NCI-H187 (cell line): ENCODE measurements around the gene DEPDC1.
A peak's percentile ranks its signal among the peaks of the same experiment; 100 is the strongest.
"Not testable (repeated sequence)": the region's sequence is repeated elsewhere in the genome, so short reads cannot be mapped to it uniquely, and the experiment has no call there.

Source experiments
- DNase-seq, 2 experiments: peaks; one replicate each; lab custom pipeline; 2025; lab: John Stamatoyannopoulos, UW

DEPDC1 gene, protein sequence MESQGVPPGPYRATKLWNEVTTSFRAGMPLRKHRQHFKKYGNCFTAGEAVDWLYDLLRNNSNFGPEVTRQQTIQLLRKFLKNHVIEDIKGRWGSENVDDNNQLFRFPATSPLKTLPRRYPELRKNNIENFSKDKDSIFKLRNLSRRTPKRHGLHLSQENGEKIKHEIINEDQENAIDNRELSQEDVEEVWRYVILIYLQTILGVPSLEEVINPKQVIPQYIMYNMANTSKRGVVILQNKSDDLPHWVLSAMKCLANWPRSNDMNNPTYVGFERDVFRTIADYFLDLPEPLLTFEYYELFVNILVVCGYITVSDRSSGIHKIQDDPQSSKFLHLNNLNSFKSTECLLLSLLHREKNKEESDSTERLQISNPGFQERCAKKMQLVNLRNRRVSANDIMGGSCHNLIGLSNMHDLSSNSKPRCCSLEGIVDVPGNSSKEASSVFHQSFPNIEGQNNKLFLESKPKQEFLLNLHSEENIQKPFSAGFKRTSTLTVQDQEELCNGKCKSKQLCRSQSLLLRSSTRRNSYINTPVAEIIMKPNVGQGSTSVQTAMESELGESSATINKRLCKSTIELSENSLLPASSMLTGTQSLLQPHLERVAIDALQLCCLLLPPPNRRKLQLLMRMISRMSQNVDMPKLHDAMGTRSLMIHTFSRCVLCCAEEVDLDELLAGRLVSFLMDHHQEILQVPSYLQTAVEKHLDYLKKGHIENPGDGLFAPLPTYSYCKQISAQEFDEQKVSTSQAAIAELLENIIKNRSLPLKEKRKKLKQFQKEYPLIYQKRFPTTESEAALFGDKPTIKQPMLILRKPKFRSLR

DNA sequence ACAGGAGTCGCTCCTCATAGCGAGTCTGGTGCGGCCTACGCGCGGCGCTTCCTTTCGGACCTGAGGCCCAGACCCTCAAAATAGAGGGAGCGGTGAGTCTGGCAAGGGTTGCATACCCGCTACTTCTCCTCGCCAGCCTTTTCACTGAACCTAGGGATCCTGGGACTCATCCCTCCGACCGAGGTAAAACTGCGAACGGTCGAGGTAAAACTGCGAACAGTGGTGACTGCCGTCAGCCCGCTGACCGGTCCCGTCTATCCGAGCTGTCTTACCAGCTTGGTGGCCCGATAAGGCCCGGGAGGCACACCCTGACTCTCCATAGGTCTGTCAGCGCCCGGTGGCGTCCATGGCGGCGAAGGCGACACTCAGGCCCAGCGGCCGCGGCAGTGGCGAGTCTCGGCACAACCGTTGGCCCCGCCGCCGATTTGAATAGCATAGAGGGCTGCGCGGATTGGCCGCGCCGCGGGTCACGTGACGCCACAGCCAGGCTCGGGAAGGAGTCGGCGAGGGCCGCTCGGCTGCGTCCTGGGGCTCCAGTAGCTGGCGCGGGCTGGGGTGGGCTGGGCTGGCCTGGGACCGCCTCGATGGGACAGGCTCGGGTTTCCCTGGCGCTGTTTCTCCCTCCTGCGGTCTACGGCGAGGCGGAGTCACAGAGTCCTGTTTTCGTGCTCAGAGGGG, at the start of gene DEPDC1:
Gene DEPDC1 (minus strand): TSS at position 403 of the 678 bp plus-strand sequence. CDS start 83 bp downstream, at position 320.
- peak; percentile 83 to 94 for DNase-seq

DNA sequence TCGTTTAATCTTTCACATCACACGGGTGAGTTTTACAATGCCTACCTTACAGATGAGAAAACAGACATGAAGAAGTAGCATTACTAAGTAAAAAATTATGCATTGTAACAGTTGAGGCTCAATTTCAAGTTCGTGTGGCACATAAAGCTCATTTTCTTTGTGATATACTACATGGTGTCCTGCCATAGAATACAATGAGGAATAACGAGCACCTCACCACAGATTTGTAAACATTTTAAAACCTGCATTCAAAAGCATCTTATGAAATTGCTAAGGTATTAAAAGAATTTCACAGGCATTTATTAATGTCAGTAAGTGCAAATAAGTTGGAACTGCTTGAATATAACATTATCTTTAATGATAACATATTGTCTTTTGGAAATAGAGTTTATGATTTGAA, 47.8 kb upstream of the DEPDC1 start:
- no peak for DNase-seq

DNA sequence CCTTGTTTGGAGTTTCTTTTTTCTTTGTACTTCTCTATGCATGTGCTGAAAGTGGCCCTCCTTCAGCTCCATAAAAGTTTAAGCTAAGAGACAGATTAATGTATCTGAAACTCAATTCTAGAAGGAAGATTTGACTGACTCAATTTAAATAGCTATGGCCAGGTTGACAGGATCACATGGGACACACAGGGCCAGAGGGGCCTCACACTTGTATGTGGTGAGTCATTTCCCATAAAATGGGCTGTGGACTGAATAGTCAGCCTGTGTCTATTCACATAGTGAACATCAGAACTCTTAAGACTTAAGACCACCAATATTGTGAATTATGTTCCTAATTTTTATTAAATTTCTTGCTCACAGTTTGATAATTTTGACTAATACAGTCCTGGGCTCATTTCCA, 45.7 kb upstream of the DEPDC1 start:
- DNase-seq, result no peak

DNA sequence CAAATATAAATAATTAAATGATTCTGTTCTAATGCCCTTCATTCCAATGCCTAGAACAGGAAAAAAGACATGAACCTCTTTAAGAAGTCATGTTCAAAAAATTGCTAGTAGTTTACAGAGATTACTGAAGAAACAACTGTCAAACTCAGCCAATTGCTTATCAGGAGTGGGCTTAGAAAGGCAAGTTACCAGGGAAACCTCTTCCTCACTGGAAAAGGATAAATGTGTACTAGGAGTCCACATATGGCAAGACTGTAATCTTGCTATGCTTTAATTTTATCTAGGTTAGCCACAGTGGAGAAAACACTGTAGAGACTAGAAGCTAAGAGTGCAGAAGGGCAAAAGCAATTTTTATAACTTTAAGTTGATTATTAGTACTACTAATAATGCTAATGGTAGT, 42.1 kb upstream of the DEPDC1 start:
- DNase-seq, result no peak

DNA sequence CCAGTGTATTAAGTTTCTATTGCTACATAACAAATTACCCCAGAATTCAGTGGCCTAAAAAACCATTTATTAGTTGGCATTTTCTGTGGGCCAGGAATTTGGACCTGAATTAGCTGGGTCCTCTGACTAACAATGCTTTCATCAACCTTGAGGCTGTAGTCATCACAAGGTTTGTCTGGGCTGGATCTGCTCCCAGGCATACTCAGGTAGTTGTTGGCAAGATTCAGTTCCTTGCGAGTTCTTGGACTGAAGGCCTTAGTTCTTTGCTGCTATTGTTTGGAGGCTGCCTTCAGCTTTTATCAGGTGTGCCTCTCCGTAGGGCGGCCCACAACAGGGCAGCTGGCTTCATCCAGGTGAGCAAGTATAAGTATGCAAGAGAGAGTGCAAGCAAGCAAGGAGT, 31.4 kb upstream of the DEPDC1 start:
- no peak for DNase-seq

DNA sequence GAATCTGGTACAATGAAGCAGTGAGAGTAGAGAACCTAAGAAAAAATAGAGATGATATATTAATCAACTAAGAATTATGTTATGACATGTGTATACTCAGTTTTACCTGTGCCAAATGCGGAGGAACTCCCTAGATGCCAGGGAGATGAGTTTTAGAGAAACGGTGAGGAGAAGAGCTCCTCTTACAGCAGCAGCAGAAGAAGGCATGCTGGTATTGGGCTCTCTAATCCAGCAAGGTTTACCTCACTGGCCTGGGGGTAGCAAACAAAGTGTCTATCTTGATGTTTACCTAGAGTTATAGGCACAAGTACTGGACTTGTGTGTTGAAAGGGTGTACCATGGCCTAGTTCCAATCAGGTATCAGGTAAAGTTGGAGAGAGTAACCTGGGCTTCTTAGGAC, 28.9 kb upstream of the DEPDC1 start:
- DNase-seq, result no peak

DNA sequence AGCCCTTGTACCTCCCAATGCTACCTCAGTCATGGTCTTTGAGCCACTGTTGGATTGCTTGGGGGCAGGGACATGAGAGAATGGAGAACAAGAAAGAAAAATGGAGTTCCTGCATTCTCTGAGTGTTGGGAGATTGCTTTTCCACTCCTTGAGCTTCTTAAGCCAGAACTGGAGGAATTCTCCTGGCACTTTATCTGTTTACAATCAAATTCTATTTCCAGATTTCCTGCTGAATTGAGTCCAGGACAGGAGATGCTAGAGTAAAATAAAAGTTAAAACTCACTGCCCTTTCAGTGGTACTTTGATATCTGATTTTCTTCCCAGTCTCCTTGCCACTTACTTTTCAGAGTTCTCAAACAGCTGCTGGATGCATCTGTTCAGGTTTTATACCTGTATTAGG, 24.4 kb upstream of the DEPDC1 start:
- DNase-seq, result no peak

DNA sequence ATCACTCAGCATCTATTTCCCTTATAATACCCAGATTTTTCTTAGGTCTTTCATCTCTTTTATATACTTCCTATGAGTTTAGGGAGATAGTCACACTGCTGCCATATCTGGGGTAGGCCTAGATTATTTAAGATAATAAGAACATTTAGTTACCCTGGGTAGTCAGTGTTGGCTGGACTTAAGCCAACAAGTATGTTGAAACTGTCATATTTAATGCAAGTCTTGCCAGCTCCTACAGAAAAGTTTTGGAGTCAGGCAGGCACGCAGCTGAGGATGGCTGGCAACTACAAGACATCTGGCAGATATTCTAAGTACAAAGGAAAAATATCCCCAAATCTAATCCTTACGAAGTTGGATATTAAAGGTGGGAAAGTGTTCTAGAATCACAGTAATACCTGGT, 19.2 kb upstream of the DEPDC1 start:
- DNase-seq, result no peak

DNA sequence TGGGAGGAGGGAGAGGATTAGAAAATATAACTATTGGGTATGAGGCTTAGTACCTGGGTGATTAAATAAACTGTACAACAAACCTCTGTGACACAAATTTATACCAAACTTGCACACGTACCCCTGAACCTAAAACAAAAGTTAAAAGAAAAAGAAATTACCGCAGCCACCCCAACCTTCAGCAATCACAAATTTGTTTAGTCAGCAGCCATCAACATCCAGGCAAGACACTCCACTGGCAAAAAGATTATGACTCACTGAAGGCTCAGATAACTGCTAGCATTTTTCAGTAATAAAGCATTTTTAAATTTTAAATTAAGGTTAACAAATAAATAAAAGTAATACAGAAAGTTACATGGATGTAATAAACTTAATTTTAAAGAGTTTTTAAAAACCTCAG, 14.4 kb upstream of the DEPDC1 start:
- no peak for DNase-seq

DNA sequence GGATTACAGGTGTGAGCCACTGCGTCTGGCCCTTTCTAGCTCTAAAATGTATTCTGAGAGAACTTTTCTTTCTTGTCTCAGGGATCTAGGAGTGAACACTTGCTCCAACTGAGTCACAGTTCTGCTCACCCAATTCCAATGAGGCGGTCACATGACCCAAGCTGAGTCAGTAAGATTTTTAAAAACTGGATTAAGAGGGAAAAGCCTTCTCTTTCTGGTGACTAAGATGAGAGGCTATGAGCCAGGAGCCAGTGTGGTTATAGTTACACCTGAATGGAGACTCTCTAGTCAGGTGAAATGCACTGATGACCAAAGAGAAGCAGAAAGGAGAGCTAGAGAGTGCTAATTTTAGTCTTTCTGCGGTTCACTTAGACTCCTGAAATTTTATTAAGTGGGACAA, 9.5 kb upstream of the DEPDC1 start:
- no peak for DNase-seq

DNA sequence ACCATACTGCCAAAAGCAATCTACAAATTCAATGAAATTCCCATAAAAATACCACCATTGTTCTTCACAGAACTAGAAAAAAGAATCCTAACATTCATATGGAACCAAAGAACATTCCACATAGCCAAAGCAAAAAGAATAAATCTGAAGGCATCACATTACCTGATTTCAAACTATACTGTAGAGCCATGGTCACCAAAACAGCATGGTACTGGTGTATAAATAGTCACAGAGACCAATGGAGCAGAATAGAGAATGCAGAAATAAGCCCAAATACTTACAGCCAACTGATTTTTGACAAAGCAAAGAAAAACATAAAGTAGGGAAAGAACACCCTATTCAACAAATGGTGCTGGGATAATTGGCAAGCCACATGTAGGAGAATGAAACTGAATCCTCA, 6.2 kb upstream of the DEPDC1 start:
- no peak for DNase-seq

DNA sequence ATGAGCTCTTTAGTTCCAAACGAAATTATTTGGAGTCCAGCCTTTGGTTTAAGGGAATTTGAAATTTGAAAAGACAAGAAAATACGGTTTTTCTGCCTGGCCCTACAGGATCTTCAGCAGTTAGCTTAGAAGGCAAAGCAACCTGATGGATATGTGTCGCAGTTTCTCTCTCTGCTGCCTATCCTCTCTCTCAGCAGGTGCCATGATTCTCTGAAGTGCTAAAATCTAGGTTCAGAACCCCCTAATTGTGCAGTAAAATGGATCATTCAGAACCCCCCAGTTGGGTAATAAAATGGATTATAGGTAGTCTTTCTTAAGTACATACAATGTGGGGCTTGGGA, 446 bp upstream of the DEPDC1 start:
- DNase-seq, result no peak

DNA sequence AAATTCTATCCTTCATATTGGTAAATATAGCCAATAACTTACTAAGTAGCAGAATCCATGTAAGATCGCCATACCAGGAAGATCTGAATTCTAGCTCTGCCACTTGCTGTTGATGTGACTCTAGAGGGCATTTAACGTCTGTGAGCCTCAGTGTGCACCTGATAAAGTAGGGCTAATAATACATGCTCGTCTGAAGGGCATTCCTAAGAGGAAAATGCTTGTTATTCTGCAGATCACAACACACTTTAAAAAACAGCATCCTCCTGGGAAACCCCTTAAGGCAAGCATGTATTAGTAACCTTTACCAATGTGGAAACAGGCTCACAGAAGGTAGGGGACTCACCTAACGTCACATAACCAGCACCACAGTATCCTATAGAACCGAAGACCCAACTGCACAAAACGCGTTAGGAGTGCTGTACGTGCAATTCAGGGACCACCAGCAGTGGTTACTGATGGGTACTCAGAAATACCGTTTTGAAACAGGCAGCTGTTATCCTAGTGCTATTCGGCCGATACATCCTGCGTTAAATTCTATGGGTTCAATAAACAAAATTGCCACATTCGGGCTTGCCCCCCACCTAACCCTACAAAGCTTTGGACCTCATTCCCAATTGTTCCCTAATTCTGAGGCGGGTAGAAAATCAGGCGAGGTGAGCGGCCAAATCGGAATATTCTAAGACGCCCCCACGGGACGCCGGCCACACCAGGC, 758 bp downstream of the DEPDC1 start:
- no peak for DNase-seq

DNA sequence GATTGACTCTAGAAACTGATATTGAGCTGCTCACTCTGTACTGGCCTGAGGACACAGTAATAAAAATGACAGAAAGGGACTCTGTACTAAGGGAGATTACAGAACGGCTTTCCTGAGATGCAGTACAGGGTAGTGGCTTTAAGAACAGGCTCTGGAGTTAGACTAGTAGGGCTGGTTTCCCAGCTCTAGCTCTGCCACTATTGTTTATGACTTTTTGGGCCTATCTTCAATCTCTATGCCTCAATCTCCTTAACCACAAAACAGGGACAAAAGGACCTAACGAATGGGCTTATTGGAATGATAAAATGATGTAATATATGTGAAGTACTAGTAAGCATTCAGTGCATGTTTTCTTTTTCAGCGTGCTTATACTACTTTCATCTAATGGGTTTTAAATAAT, 1.4 kb downstream of the DEPDC1 start:
- no peak for DNase-seq

DNA sequence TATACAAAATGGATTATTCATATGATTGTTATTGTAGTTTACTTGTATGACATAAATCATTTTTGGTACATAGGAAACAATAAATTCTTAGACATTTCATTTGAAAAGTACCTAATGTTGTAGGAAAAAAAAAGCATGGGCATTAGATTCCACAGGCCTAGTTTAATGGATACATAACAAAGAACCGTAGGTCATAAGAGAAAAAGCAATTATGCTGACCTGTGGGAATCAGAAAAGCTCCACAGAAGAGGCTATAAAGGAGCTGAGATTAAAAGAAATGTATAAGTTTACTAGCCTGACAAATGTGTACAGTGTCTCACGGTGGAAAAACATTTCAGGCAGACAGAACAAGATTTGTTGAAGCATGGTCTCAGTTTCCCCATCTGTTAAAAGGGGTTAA, 3.7 kb downstream of the DEPDC1 start:
- no peak for DNase-seq

DNA sequence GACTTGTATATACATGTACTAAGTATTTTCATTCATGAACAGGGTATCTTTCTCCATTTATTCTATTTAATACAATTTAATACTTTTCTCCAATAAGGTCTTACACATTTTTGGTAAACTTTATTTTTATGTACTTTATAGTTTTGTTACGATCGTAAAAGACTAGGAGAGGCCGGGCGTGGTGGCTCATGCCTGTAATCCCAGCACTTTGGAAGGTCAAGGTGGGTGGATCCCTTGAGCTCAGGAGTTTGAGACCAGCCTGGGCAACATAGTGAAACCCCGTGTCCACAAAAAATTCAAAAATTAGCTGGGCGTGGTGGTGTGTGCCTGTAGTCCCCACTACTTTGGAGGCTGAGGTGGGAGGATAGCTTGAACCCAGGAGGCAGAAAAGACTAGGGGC, 4.6 kb downstream of the DEPDC1 start:
- DNase-seq, result not testable (repeated sequence)

DNA sequence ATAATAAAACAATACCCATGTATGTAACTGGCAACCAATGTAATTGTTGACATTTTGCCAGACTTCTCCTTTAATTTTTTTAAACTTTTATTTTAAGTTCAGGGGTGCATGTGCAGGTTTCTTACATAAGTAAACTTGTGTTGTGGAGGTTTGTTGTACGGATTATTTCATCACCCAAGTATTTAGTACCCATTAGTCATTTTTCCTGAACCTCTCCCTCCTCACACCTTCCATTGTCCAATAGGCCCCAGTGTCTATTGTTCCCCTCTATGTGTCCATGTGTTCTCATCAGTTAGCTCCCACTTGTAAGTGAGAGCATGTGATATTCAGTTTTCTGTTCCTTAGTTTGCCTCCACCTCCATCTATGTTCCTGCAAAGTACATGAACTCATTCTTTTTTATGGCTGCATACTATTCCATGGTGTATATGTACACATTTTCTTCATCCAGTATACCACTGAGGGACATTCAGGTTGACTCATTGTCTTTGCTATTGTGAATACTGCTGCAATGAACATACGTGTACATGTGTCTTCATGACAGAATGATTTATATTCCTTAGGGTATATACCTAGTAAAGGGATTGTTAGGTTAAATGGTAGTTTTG, 6.7 kb downstream of the DEPDC1 start:
- no peak for DNase-seq

DNA sequence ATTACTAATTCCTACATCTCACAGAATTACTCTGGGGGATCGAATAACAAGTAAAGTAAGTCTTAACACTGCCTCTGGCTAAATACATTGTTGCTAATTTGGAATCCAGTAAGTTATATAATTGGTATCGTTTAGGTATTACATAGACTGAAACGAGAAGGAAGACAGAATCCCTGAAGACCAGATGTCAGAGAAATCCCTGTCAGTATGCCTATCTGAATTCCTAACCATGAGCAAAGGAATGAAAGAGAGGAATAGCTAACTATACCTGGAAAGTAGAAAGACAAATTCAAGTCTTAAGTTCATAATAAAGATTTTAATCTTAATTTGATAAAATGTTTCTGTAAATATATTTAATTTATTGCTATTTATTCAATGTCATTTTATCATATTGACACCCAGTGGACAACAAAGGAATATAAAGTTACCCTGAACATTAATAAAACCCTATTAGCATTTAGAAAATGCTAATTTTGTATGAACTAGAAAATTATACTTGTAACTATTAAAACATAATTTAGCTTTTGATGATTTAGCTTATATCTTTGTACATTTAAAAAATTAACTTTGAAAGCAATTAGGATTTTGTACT, 11.4 kb downstream of the DEPDC1 start:
- no peak for DNase-seq

DNA sequence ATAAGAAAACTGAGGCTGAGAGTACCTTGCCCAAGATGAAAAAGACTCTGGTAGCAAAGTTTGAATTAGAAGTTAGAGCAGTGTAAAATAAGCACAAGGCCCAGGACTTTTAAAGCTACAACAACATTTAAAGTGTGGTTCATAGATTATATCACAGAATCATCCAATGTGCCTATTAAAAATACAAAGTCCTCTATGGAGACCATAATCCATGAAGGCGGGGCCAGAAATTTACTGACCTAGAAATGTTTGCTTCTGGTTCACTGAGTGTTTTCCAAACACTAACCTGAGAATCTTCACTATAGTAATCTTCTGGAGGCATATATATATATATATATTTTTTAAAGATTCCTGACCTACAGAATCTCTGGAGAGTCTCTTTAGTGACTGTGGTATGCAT, 12.3 kb downstream of the DEPDC1 start:
- DNase-seq, result no peak

DNA sequence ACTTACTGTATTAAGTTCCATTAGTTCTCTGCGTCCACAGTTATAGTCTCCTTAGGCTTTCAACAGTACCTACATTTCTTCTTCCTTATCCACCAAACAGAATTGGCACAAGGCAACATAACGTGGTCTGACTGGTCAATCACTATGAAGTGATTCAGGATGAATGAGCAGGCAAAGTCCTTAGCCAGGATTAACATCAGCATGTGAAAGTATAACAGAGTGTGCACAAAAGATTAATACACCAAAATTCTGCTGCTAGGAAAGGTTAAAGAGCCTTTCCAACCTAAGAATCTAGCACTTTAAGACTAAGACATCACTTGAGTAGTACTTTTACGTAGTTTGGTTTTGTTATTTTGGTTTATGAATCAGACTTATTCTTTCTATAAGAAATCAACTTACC, 15.8 kb downstream of the DEPDC1 start:
- no peak for DNase-seq

DNA sequence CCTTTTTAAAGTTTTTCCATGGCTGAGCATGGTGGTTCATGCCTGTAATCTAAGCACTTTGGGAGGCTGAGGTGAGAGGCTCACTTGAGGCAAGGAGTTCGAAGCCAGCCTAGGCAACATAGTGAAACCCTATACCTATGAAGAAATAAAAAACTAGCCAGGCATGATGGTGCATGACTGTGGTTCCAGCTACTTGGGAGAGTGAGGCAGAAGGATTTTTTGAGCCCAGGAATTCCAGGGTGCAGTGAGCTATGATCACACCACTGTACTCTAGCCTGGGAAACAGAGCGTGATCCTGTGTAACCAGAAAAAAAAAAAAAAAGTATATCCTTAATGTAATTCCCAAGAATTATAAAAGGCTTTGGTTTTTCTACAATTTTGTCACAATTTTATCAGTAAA, 17.4 kb downstream of the DEPDC1 start:
- DNase-seq, result no peak

DNA sequence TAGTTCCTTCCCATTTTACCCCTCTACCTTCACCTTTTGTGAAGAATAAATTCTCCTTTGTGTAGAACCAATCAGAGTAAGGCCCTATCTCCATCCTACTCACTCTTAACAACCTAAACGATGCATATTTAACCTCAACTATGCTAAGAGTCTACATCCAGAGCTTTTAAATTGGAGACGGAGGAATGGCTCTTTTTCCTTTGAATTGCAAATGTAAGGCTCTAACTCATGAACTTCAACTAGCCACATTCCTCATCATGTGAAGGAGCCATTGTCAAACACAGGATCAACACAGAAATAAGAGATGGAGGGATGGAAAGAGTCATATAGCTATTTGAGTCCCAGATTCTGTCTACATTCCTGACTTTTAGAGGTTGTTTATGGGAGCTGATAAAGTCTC, 18.2 kb downstream of the DEPDC1 start:
- no peak for DNase-seq
